Mammary epithelial cell (primary cell): ENCODE data around the gene RPS23.

Experiments used
- CTCF ChIP-seq, 2 donors: IDR thresholded peaks in 1 of 2; conservative IDR thresholded peaks in 1 of 2; 2 replicates each; pipeline ENCODE4 v1.5.1; 2011 to 2012; ENCODE audit warnings: inconsistent platforms in 2 of 2, low read length in 2 of 2, mild to moderate bottlenecking in 2 of 2, control low read depth in 1 of 2, low read depth in 1 of 2; ENCODE audit not compliant: insufficient read depth in 1 of 2; ENCODE audit errors: extremely low read depth in 1 of 2
- EZH2 ChIP-seq: IDR thresholded peaks from 2 replicates; pipeline ENCODE4 v1.6.1; 2012; ENCODE audit warnings: low read length, inconsistent platforms, borderline replicate concordance

GRCh38 chr5:82306151-82306550, 28.0 kb upstream of the RPS23 start:
- no peak for TF ChIP-seq CTCF (conservative IDR thresholded peaks at IDR 0.05 in 1 of 2, IDR thresholded peaks at IDR 0.05 in 1 of 2; ENCODE audit: extremely low read depth in 1 of 2, insufficient read depth in 1 of 2, low read depth in 1 of 2, low read length in 2 of 2)
- TF ChIP-seq EZH2, result no peak
